ENCODE measurements around the gene POU2F3.

Gene POU2F3

DNA sequence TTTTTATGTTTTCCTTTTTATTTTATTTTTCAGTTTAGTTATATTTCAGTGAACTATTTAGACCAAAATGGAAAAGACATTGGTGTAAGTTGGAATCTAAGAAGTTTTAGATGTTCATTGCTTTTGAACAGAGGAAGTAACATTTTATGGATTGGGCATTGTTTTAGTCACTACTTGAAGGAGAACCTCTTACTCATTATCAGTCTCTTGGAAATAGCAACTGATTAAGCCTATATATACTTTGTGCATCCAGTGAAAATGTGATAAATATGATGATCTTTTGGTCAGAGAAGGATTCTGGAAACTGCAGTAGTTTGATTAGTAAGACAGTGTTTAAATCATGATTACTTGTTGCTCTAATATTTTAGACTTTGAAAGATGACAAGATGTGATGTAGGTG is 110.7 kb downstream of the POU2F3 start:
- Histone ChIP-seq H4K20me1 (ENCODE audit: insufficient read depth, low read length) (no peaks in the 10 kb centered on the region), H3K9me2 (ENCODE audit: low read depth, low read length) (no peaks in the 10 kb centered on the region)

GRCh38 chr11:120352405-120352804 is 112.5 kb downstream of the POU2F3 start:
- Histone ChIP-seq H3K4me2 (ENCODE audit: low read length) (no peak overlapping the region), H3K4me1 (ENCODE audit: insufficient read depth, low read length, severe bottlenecking) (no peaks in the 10 kb centered on the region), H3K9ac (ENCODE audit: low read length) (no peak overlapping the region), H3K9me3 (ENCODE audit: low read length) (no peaks in the 10 kb centered on the region), H3K36me3 (ENCODE audit: insufficient read depth, low read length) (no peaks in the 10 kb centered on the region), H4K20me1 (ENCODE audit: insufficient read depth, low read length) (no peaks in the 10 kb centered on the region), H3F3A (ENCODE audit: insufficient read depth, low read length) (no peaks in the 10 kb centered on the region), H3K79me2 (ENCODE audit: insufficient read depth, low read length) (no peaks in the 10 kb centered on the region), H2AFZ (ENCODE audit: low read length) (no peak overlapping the region), H3K4me3 (ENCODE audit: low read depth, low read length, poor library complexity, severe bottlenecking) (no peak overlapping the region), H3K9me2 (ENCODE audit: low read depth, low read length) (no peaks in the 10 kb centered on the region), H3K27ac (ENCODE audit: low read depth, low read length, poor library complexity, severe bottlenecking) (no peak overlapping the region), H3K27me3 (ENCODE audit: insufficient read depth, low read length) (no peaks in the 10 kb centered on the region)
- no peak for TF ChIP-seq EZH2 (IDR thresholded peaks at IDR 0.05; ENCODE audit: borderline replicate concordance, low read length)
- TF ChIP-seq, protein P1, sequence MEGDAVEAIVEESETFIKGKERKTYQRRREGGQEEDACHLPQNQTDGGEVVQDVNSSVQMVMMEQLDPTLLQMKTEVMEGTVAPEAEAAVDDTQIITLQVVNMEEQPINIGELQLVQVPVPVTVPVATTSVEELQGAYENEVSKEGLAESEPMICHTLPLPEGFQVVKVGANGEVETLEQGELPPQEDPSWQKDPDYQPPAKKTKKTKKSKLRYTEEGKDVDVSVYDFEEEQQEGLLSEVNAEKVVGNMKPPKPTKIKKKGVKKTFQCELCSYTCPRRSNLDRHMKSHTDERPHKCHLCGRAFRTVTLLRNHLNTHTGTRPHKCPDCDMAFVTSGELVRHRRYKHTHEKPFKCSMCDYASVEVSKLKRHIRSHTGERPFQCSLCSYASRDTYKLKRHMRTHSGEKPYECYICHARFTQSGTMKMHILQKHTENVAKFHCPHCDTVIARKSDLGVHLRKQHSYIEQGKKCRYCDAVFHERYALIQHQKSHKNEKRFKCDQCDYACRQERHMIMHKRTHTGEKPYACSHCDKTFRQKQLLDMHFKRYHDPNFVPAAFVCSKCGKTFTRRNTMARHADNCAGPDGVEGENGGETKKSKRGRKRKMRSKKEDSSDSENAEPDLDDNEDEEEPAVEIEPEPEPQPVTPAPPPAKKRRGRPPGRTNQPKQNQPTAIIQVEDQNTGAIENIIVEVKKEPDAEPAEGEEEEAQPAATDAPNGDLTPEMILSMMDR (IDR thresholded peaks at IDR 0.05; ENCODE audit: low read length), result no peak

More for the DNA sequence above, 110.7 kb downstream of the POU2F3 start:
- Histone ChIP-seq H3K4me1 (ENCODE audit: insufficient read depth, low read length, severe bottlenecking) (no peaks in the 10 kb centered on the region), H3K27ac (ENCODE audit: low read depth, low read length, poor library complexity, severe bottlenecking) (no peak overlapping the region), H3K4me2 (ENCODE audit: low read length) (no peak overlapping the region), H3K4me3 (ENCODE audit: low read depth, low read length, poor library complexity, severe bottlenecking) (no peak overlapping the region), H3K9ac (ENCODE audit: low read length) (no peak overlapping the region), H3K27me3 (ENCODE audit: insufficient read depth, low read length) (no peaks in the 10 kb centered on the region), H3F3A (ENCODE audit: insufficient read depth, low read length) (no peaks in the 10 kb centered on the region), H3K9me3 (ENCODE audit: low read length) (no peaks in the 10 kb centered on the region), H2AFZ (ENCODE audit: low read length) (no peak overlapping the region), H3K36me3 (ENCODE audit: insufficient read depth, low read length) (no peaks in the 10 kb centered on the region), H3K79me2 (ENCODE audit: insufficient read depth, low read length) (no peaks in the 10 kb centered on the region)
- no peak for TF ChIP-seq EZH2 (IDR thresholded peaks at IDR 0.05; ENCODE audit: borderline replicate concordance, low read length)
- TF ChIP-seq, protein P1 (IDR thresholded peaks at IDR 0.05; ENCODE audit: low read length), result no peak

- TF ChIP-seq, protein P1 (IDR thresholded peaks at IDR 0.05; ENCODE audit: low read length), result no peak
- no peak for TF ChIP-seq EZH2 (IDR thresholded peaks at IDR 0.05; ENCODE audit: borderline replicate concordance, low read length)
- no peaks in the 10 kb centered on the region for H3K36me3 ChIP-seq (ENCODE audit: insufficient read depth, low read length)
- no peaks in the 10 kb centered on the region for H3K4me1 ChIP-seq (ENCODE audit: insufficient read depth, low read length, severe bottlenecking)
- H4K20me1 ChIP-seq (ENCODE audit: insufficient read depth, low read length), result no peaks in the 10 kb centered on the region
- H3K79me2 ChIP-seq (ENCODE audit: insufficient read depth, low read length), result no peaks in the 10 kb centered on the region
- no peak overlapping the region for H3K9ac ChIP-seq (ENCODE audit: low read length)
- no peaks in the 10 kb centered on the region for H3K9me3 ChIP-seq (ENCODE audit: low read length)
- H3F3A ChIP-seq (ENCODE audit: insufficient read depth, low read length), result no peaks in the 10 kb centered on the region
- H3K27ac ChIP-seq (ENCODE audit: low read depth, low read length, poor library complexity, severe bottlenecking), result no peak overlapping the region
- no peak overlapping the region for H3K4me2 ChIP-seq (ENCODE audit: low read length)
- H3K9me2 ChIP-seq (ENCODE audit: low read depth, low read length), result no peaks in the 10 kb centered on the region
- H2AFZ ChIP-seq (ENCODE audit: low read length), result no peak overlapping the region
- no peaks in the 10 kb centered on the region for H3K27me3 ChIP-seq (ENCODE audit: insufficient read depth, low read length)
- H3K4me3 ChIP-seq (ENCODE audit: low read depth, low read length, poor library complexity, severe bottlenecking), result no peak overlapping the region
Observed at GRCh38 chr11:120354068-120354467, 114.1 kb downstream of the POU2F3 start.

All from OCI-LY1 (cell line).